ENCODE measurements around the gene PLLP.

- TF ChIP-seq CTCF (IDR thresholded peaks at IDR 0.05) (no peak), EZH2phosphoT487 (IDR thresholded peaks at IDR 0.05) (no peak)
Measured at GRCh38 chr16:57244463-57244766, 40.1 kb downstream of the PLLP start.
